ENCODE results near the gene THSD8.
"Not testable (repeated sequence)": the region's sequence is repeated elsewhere in the genome, so short reads cannot be mapped to it uniquely, and the experiment has no call there.

Gene THSD8

GRCh38 chr19:12825254-12826131, 23.6 kb downstream of the THSD8 start:
- no peak for DNase-seq (ENCODE audit: low spot score)

- DNase-seq (ENCODE audit: low spot score), result no peak
Observed at GRCh38 chr19:12828494-12828893, 26.6 kb downstream of the THSD8 start.

GRCh38 chr19:12833418-12833737, 31.5 kb downstream of the THSD8 start:
- DNase-seq (ENCODE audit: low spot score), result no peak

- DNase-seq (ENCODE audit: low spot score), result no peak
Observed at GRCh38 chr19:12833738-12834565, 32.1 kb downstream of the THSD8 start.

GRCh38 chr19:12834566-12834943, 32.7 kb downstream of the THSD8 start, which contains the start of gene RTBDN:
Gene RTBDN (minus strand): TSS chr19:12834579. CDS start chr19:12829979, 4,600 bp downstream.
- DNase-seq (ENCODE audit: low spot score), result no peak

GRCh38 chr19:12834976-12835757, 33.3 kb downstream of the THSD8 start:
- DNase-seq (ENCODE audit: low spot score), result no peak

GRCh38 chr19:12836529-12836863, 34.6 kb downstream of the THSD8 start:
- DNase-seq (ENCODE audit: low spot score), result no peak

- DNase-seq (ENCODE audit: low spot score), result no peak
Observed at GRCh38 chr19:12837225-12837624, 35.4 kb downstream of the THSD8 start.

GRCh38 chr19:12838182-12838885, 36.5 kb downstream of the THSD8 start, which contains the start of gene MAST1:
Gene MAST1 (plus strand): TSS chr19:12838515. CDS start chr19:12838573, 58 bp downstream.
- DNase-seq (ENCODE audit: low spot score), result no peak

GRCh38 chr19:12838886-12839756, 37.3 kb downstream of the THSD8 start:
- DNase-seq (ENCODE audit: low spot score), result no peak

GRCh38 chr19:12840091-12841079, 38.5 kb downstream of the THSD8 start:
- DNase-seq (ENCODE audit: low spot score), result no peak

- DNase-seq (ENCODE audit: low spot score), result no peak
Observed at GRCh38 chr19:12841094-12841493, 39.2 kb downstream of the THSD8 start.

- DNase-seq (ENCODE audit: low spot score), result no peak
Observed at GRCh38 chr19:12842511-12842910, 40.6 kb downstream of the THSD8 start.

GRCh38 chr19:12843328-12843727, 41.5 kb downstream of the THSD8 start:
- no peak for DNase-seq (ENCODE audit: low spot score)

- DNase-seq (ENCODE audit: low spot score), result no peak
Observed at GRCh38 chr19:12843999-12844732, 42.3 kb downstream of the THSD8 start.

- not testable (repeated sequence) for DNase-seq (ENCODE audit: low spot score)
Observed at GRCh38 chr19:12846613-12847012, 44.7 kb downstream of the THSD8 start.

GRCh38 chr19:12847159-12848139, 45.6 kb downstream of the THSD8 start:
- peak; percentile 90 for DNase-seq (ENCODE audit: low spot score)

All from left forelimb (tissue), 1 donor.